T-helper 2 cell treated with Interferon-gamma antibody and Interleukin-4, amounts not matched to agents 100 ng/mL and 5 ng/mL, for 36 hours (primary cell): ENCODE results near the gene EPS15. TPM values are rescaled to one million over a fixed set of nuclear protein-coding genes. Genes with fewer than 3 reads are reported as not detected.

Experiments
- total RNA-seq: library from RNA; stranded (reverse); gene quantifications from 2 replicates; pipeline ENCODE4 v1.2.3, GENCODE V29; 2022

EPS15 gene
- total RNA-seq, 1 donor from 2014 or later, result 56.3 TPM

Other genes with a start within 250 kb of the EPS15 start
- gene TTC39A, start 188.7 kb downstream of the EPS15 start, total RNA-seq, result not detected in 2 replicates
- gene OSBPL9, start 97.8 kb upstream of the EPS15 start, total RNA-seq, result 40.5 and 54.5 TPM in 2 replicates